Pancreas (tissue), 10 donors: ENCODE results near the gene VIPAS39. TPM values are rescaled to one million over a fixed set of nuclear protein-coding genes. Genes with fewer than 3 reads are reported as not detected.

Source experiments
- ATAC-seq, 4 donors: fragments of 200-7000 bp; cut with Tn5 transposase; one replicate each; pipeline versions ENCODE4 v1.8.0 to v1.9.1; 2020; ENCODE audit warnings: mild to moderate bottlenecking in 4 of 4, moderate library complexity in 4 of 4
- DNase-seq, 6 donors: peaks; one replicate each; pipeline ENCODE4 v3.0.0-alpha.2; 2020
- FAIRE-seq: peaks from 2 replicates; lab custom pipeline; 2012; peaks lifted over from hg19 to GRCh38; lab: Jason Lieb, UNC
- H3K27ac ChIP-seq, 4 donors: fragments of 200-600 bp; sonication (generic); 1 replicate in 3 of 4; 2 replicates in 1 of 4; pipeline versions ENCODE4 v1.5.0 to v1.8.0; 2020
- H3K27me3 ChIP-seq, 4 donors: fragments of 200-600 bp; one replicate each; pipeline ENCODE4 v1.8.0; 2021
- H3K36me3 ChIP-seq, 3 donors: fragments of 200-600 bp; sonication (generic) in 1 of 3; one replicate each; pipeline versions ENCODE4 v1.5.0 to v1.8.0; 2020 to 2021
- H3K4me1 ChIP-seq, 3 donors: fragments of 200-600 bp; one replicate each; pipeline ENCODE4 v1.8.0; 2021
- H3K4me3 ChIP-seq, 4 donors: fragments of 200-600 bp; sonication (generic) in 2 of 4; one replicate each; pipeline versions ENCODE4 v1.5.0 to v1.8.0; 2020 to 2021
- H3K9me3 ChIP-seq, 4 donors: fragments of 200-600 bp; one replicate each; pipeline ENCODE4 v1.8.0; 2021
- WGBS, 2 donors: extraction: QIAGEN DNeasy Blood & Tissue Kit; methylation state at CpG; one replicate each; pipeline ENCODE4 v1.1.7; 2013; 5-methylcytosine and 5-hydroxymethylcytosine counted together
- intact Hi-C, 3 donors: fragments of 100-400 bp; cut with DNase I; formaldehyde crosslinking; loops; one replicate each; pipeline versions ENCODE4 v1.11.1 to v1.14.2; 2022
- polyA plus RNA-seq, 2 donors: library from polyadenylated mRNA; stranded (reverse); fragments of 200-250 nt; gene quantifications; one replicate each; pipeline ENCODE4 v1.2.3, GENCODE V29; 2013
- total RNA-seq, 6 donors: library from RNA; stranded (reverse); fragmentation: NEBNext Ultra II Directional in 4 of 6; extraction: Animal tissue kit (Norgen Biotek cat#: 25700) in 4 of 6; gene quantifications; one replicate each; pipeline versions ENCODE4 v1.2.1 to v1.2.4, GENCODE V29; 2021 to 2023
- TF ChIP-seq, protein P1 (sequence below), 4 donors: fragments of 200-600 bp; sonication (generic) in 3 of 4; IDR thresholded peaks; one replicate each; pipeline versions ENCODE4 v1.5.0 to v1.8.0; 2021; ENCODE audit warnings: antibody characterized with exemption in 4 of 4
- donor health status: healthy with polysubstance abuse.
- donor health status: DM: no; HTN: no; CAD: no; lungs with moderate emphysema.
- donor health status: DM: no; HTN: no; CAD: no.
- donor health status: control.
- donor health status: control.
- donor health status: Bipolar disorder and iron deficiency.
- donor health status: DM: yes; HTN: yes; CAD: no.
- donor health status: DM: no; HTN: no; CAD: no.
- donor health status: DM: no; HTN: no; CAD: no.
- donor health status: DM: yes; HTN: yes; CAD: no.

VIPAS39 gene
- total and polyA plus RNA-seq, 8 donors = 6.1 to 12.5 (median 7.7) TPM

DNA sequence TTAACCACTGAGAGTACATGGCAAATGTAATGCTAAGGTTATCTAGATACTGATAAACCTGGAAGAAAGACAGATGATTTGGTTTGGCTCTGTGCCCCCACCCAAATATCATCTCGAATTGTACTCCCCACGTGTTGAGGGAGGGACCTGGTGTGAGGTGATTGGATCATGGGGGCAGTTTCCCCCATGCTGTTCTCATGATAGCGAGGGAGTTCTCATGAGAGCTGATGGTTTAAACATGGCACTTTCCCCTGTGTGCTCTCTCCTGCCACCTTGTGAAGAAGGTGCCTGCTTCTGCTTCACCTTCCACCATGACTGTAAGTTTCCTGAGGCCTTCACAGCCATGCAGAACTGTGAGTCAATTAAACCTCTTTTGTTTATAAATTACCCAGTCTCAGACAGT, 48.3 kb downstream of the VIPAS39 start:
- H3K27ac ChIP-seq = no peak overlapping the region
- no peaks in the 10 kb centered on the region for H3K9me3 ChIP-seq
- H3K27me3 ChIP-seq = no peaks in the 10 kb centered on the region
- FAIRE-seq (no peak), DNase-seq (no peak), ATAC-seq (no peak)
- WGBS, 2 donors = 46 to 47% methylated on average over 3 of the region's 3 CpGs
- no peaks in the 10 kb centered on the region for H3K4me1 ChIP-seq
- intact Hi-C loops = no loop called here
- no peaks in the 10 kb centered on the region for H3K36me3 ChIP-seq
- H3K4me3 ChIP-seq = no peak overlapping the region
- TF ChIP-seq, protein P1, sequence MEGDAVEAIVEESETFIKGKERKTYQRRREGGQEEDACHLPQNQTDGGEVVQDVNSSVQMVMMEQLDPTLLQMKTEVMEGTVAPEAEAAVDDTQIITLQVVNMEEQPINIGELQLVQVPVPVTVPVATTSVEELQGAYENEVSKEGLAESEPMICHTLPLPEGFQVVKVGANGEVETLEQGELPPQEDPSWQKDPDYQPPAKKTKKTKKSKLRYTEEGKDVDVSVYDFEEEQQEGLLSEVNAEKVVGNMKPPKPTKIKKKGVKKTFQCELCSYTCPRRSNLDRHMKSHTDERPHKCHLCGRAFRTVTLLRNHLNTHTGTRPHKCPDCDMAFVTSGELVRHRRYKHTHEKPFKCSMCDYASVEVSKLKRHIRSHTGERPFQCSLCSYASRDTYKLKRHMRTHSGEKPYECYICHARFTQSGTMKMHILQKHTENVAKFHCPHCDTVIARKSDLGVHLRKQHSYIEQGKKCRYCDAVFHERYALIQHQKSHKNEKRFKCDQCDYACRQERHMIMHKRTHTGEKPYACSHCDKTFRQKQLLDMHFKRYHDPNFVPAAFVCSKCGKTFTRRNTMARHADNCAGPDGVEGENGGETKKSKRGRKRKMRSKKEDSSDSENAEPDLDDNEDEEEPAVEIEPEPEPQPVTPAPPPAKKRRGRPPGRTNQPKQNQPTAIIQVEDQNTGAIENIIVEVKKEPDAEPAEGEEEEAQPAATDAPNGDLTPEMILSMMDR (IDR thresholded peaks at IDR 0.05) = no peak

DNA sequence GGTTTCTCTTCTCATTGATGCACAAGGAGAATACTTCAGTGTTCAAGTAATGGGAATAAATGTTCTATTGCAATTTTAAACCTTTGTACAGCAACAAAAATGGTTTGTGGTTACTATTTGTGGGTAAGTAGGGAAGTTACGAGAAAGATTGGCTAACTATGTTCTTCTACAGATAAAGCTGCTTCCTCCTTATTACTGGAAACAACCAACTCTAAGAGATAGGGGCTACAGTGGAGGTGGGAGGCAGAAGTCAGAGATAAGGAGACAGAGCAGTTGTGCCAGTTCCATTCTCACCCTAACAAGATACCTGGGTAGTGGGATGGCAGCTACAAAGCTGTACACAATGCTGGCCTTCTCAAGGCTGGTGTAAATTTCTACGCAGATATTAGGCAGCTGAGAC, 50.2 kb downstream of the VIPAS39 start:
- Histone ChIP-seq H3K36me3 (no peaks in the 10 kb centered on the region), H3K4me3 (no peak overlapping the region), H3K4me1 (no peaks in the 10 kb centered on the region), H3K9me3 (no peaks in the 10 kb centered on the region), H3K27ac (no peak overlapping the region), H3K27me3 (no peaks in the 10 kb centered on the region)
- WGBS, 2 donors = 87 to 89% methylated on average over 2 of the region's 2 CpGs
- ATAC-seq = peak in 1 of 4 donors; percentile 38
- intact Hi-C loops = no loop called here
- no peak for DNase-seq
- TF ChIP-seq, protein P1 (IDR thresholded peaks at IDR 0.05) = no peak
- FAIRE-seq = no peak

DNA sequence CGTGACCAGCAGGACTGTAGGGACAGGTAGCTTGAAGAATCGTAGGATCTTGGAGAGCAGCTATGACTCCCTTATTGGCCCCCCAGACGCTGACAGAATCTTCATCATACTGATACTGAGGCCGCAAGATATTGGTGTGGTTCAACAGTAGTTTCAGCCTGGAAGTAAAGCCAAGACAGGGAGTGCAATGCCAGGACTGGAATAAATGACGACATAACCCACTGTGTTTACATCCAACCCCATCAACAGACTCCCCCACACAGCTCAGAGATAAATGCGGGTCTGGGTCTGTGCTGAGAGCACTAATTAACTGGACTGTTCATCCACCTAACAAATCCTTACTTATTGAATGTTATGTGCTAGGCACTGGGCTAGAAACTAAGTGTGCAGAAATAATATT, 50.7 kb downstream of the VIPAS39 start:
- no peak overlapping the region for H3K4me3 ChIP-seq
- TF ChIP-seq, protein P1 (IDR thresholded peaks at IDR 0.05) = no peak
- WGBS, 2 donors = 59 to 79% methylated on average over 6 of the region's 6 CpGs
- H3K9me3 ChIP-seq = no peaks in the 10 kb centered on the region
- DNase-seq (no peak), ATAC-seq (no peak), FAIRE-seq (no peak)
- H3K27me3 ChIP-seq = no peaks in the 10 kb centered on the region
- no peaks in the 10 kb centered on the region for H3K36me3 ChIP-seq
- intact Hi-C loops = no loop called here
- no peak overlapping the region for H3K27ac ChIP-seq
- no peaks in the 10 kb centered on the region for H3K4me1 ChIP-seq

DNA sequence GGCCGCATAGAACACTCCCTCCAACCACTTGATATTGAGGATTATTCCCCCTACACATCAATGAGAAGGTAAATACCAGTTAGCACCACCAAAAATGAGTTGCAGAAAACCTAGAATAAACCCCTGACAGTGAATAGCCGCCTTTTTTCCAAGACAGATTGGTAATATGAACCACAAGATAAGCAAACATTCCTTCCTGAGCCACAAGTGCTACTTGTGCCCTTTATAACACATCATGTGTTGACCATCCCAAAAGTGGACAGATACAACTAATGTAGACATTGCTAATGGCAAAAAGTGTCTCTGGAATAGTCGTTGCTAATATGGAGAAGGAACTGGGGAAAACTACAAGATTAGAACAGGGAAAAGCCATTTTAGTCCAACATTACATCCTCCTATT, 51.3 kb downstream of the VIPAS39 start:
- H3K27ac ChIP-seq = no peak overlapping the region
- no peaks in the 10 kb centered on the region for H3K36me3 ChIP-seq
- intact Hi-C loops = no loop called here
- no peak overlapping the region for H3K4me3 ChIP-seq
- 47 to 73% methylated on average over 3 of the region's 3 CpGs for WGBS, 2 donors
- FAIRE-seq (no peak), ATAC-seq (no peak), DNase-seq (no peak)
- H3K9me3 ChIP-seq = no peaks in the 10 kb centered on the region
- no peaks in the 10 kb centered on the region for H3K27me3 ChIP-seq
- TF ChIP-seq, protein P1 (IDR thresholded peaks at IDR 0.05) = no peak
- no peaks in the 10 kb centered on the region for H3K4me1 ChIP-seq

DNA sequence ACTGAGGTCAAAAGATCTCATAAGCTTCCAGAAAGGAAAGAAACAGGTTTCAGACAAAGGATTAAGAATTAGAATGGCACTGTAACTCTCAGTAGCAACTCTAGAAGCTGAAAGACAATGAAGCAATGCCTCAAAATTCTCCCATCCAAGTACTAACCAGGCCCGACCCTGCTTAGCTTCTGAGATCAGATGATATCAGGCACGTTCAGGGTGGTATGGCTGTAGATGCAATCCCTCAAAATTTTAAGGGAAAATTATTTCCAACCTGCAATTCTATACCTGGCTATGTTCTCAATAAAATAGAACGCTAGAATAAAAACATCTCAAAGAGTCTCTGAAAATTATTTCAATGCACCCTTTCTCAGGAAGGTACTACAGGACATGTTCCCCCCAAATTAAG, 53.6 kb downstream of the VIPAS39 start:
- FAIRE-seq (no peak), DNase-seq (no peak), ATAC-seq (no peak)
- no peaks in the 10 kb centered on the region for H3K4me1 ChIP-seq
- intact Hi-C loops = no loop called here
- H3K4me3 ChIP-seq = no peak overlapping the region
- no peaks in the 10 kb centered on the region for H3K27me3 ChIP-seq
- H3K9me3 ChIP-seq = no peaks in the 10 kb centered on the region
- no peaks in the 10 kb centered on the region for H3K36me3 ChIP-seq
- no peak overlapping the region for H3K27ac ChIP-seq
- TF ChIP-seq, protein P1 (IDR thresholded peaks at IDR 0.05) = no peak
- WGBS, 2 donors = 75 to 93% methylated on average over 3 of the region's 3 CpGs
